SK-N-SH (cell line): Measurements from ENCODE around the gene EVA1B. TPM values are rescaled to one million over a fixed set of nuclear protein-coding genes. Genes with fewer than 3 reads are reported as not detected.

Source experiments
- CTCF ChIA-PET: fragments of 300-600, 350-600 bp; formaldehyde crosslinking; extraction: SDS; loops from one replicate; lab custom pipeline; 2021; lab: Yijun Ruan, JAX
- POLR2A ChIA-PET: fragments of 350-600 bp; sonication (Branson Sonifier 250); formaldehyde crosslinking; extraction: SDS; loops from one replicate; lab custom pipeline; 2020; ENCODE audit warnings: antibody characterized with exemption, inconsistent platforms; lab: Yijun Ruan, JAX
- DNase-seq: peaks from one replicate; pipeline ENCODE4 v3.0.0; 2012
- H2AFZ ChIP-seq: fragments of 200-600 bp; sonication (generic); 2 replicates; pipeline ENCODE4 v1.8.1; 2016; ENCODE audit warnings: antibody characterized with exemption, mild to moderate bottlenecking, low read depth
- H3F3A ChIP-seq: fragments of 200-600 bp; sonication (generic); replicated peaks from 2 replicates; pipeline ENCODE3; 2016; ENCODE audit warnings: antibody characterized with exemption, mild to moderate bottlenecking; ENCODE audit not compliant: insufficient read depth
- H3K27ac ChIP-seq, 2 experiments: fragments of 200-500 bp in 1 of 2; fragments of 200-600 bp in 1 of 2; sonication (Bioruptor generic) in 1 of 2; sonication (generic), shearing (Covaris generic) in 1 of 2; 2 replicates each; pipeline versions ENCODE4 v1.5.1 to v1.6.1; 2014 to 2016; ENCODE audit warnings: low read depth in 2 of 2, inconsistent platforms in 1 of 2, low read length in 1 of 2, mild to moderate bottlenecking in 1 of 2, mixed read lengths in 1 of 2
- H3K27me3 ChIP-seq: fragments of 200-600 bp; sonication (generic), shearing (Covaris generic); 2 replicates; pipeline ENCODE4 v1.6.1; 2016; ENCODE audit warnings: mixed run types; ENCODE audit not compliant: insufficient read depth
- H3K36me3 ChIP-seq, 2 experiments: fragments of 200-500 bp in 1 of 2; fragments of 200-600 bp in 1 of 2; sonication (Bioruptor generic) in 1 of 2; sonication (generic) in 1 of 2; replicated peaks in 1 of 2; 2 replicates each; pipeline versions ENCODE3 to v1.5.1; 2014 to 2016; ENCODE audit warnings: low read length in 1 of 2, mild to moderate bottlenecking in 1 of 2; ENCODE audit not compliant: insufficient read depth in 2 of 2, control insufficient read depth in 1 of 2
- H3K4me1 ChIP-seq, 2 experiments: fragments of 200-500 bp in 1 of 2; fragments of 200-600 bp in 1 of 2; sonication (Bioruptor generic) in 1 of 2; sonication (generic), shearing (Covaris generic) in 1 of 2; 2 replicates each; pipeline versions ENCODE4 v1.5.1 to v1.6.1; 2014 to 2016; ENCODE audit warnings: low read depth in 1 of 2, low read length in 1 of 2, mixed run types in 1 of 2; ENCODE audit not compliant: insufficient read depth in 2 of 2, control insufficient read depth in 1 of 2
- H3K4me2 ChIP-seq: fragments of 200-600 bp; sonication (generic), shearing (Covaris generic); 2 replicates; pipeline ENCODE4 v1.6.1; 2017; ENCODE audit warnings: mixed run types
- H3K4me3 ChIP-seq, 2 experiments: fragments of 200-500 bp in 1 of 2; fragments of 200-600 bp in 1 of 2; sonication (Bioruptor generic) in 1 of 2; sonication (generic), shearing (Covaris generic) in 1 of 2; 2 replicates each; pipeline versions ENCODE4 v1.5.1 to v1.8.1; 2014 to 2016; ENCODE audit warnings: low read depth in 2 of 2, inconsistent platforms in 1 of 2, low read length in 1 of 2, mild to moderate bottlenecking in 1 of 2, mixed read lengths in 1 of 2, moderate library complexity in 1 of 2
- H3K79me2 ChIP-seq: fragments of 200-600 bp; sonication (generic); 2 replicates; pipeline ENCODE4 v1.8.1; 2017; ENCODE audit warnings: mild to moderate bottlenecking; ENCODE audit not compliant: insufficient read depth
- H3K9ac ChIP-seq: fragments of 200-600 bp; sonication (generic); 2 replicates; pipeline ENCODE4 v1.6.1; 2017; ENCODE audit warnings: mixed run types
- H3K9me2 ChIP-seq: fragments of 200-600 bp; sonication (generic); 2 replicates; pipeline ENCODE4 v1.6.1; 2017; ENCODE audit warnings: mixed run types
- H3K9me3 ChIP-seq: fragments of 200-600 bp; sonication (generic); 2 replicates; pipeline ENCODE4 v1.6.1; 2017; ENCODE audit warnings: mixed run types, mild to moderate bottlenecking, moderate library complexity
- H4K20me1 ChIP-seq: fragments of 200-600 bp; sonication (generic); 2 replicates; pipeline ENCODE4 v1.6.1; 2017; ENCODE audit warnings: mild to moderate bottlenecking, mixed run types; ENCODE audit not compliant: insufficient read depth
- CHD2 ChIP-seq: fragments of 150-350 bp; IDR thresholded peaks from 2 replicates; pipeline ENCODE4 v1.6.1; 2018; ENCODE audit warnings: low read length; ENCODE audit not compliant: partially characterized antibody
- EP300 ChIP-seq, 2 experiments: IDR thresholded peaks; 2 replicates each; pipeline versions ENCODE4 v1.4.0 to v1.6.1; 2012; ENCODE audit warnings: borderline replicate concordance in 1 of 2, low read depth in 1 of 2, low read length in 1 of 2
- EZH2phosphoT487 ChIP-seq: fragments of 200-600 bp; sonication (generic); IDR thresholded peaks from 2 replicates; pipeline ENCODE4 v1.6.1; 2017; ENCODE audit warnings: low read depth, mixed run types, mild to moderate bottlenecking, antibody characterized with exemption, moderate library complexity, borderline replicate concordance
- GABPA ChIP-seq: IDR thresholded peaks from 2 replicates; pipeline ENCODE4 v1.4.0; 2012; ENCODE audit warnings: low read depth, mild to moderate bottlenecking
- GATA2 ChIP-seq: sonication (generic); formaldehyde crosslinking; IDR thresholded peaks from 2 replicates; pipeline ENCODE4 v1.5.0; 2020; ENCODE audit warnings: mild to moderate bottlenecking, missing genetic modification reagents
- JUND ChIP-seq: IDR thresholded peaks from 2 replicates; pipeline ENCODE4 v1.4.0; 2012
- MXI1 ChIP-seq: IDR thresholded peaks from 2 replicates; pipeline ENCODE4 v1.6.1; 2012; ENCODE audit warnings: mild to moderate bottlenecking, low read depth, low read length, improper control_type of control experiment
- NFIC ChIP-seq: IDR thresholded peaks from 2 replicates; pipeline ENCODE4 v1.4.0; 2012; ENCODE audit warnings: borderline replicate concordance
- NRF1 ChIP-seq: IDR thresholded peaks from 2 replicates; pipeline ENCODE4 v1.6.1; 2012; ENCODE audit warnings: low read depth, mild to moderate bottlenecking, low read length
- RCOR1 ChIP-seq: fragments of 150-350 bp; IDR thresholded peaks from 2 replicates; pipeline ENCODE4 v1.6.1; 2017; ENCODE audit warnings: antibody characterized with exemption, low read length
- RFX5 ChIP-seq: IDR thresholded peaks from 2 replicates; pipeline ENCODE4 v1.6.1; 2012; ENCODE audit warnings: mild to moderate bottlenecking, improper control_type of control experiment, low read length
- SIN3A ChIP-seq: IDR thresholded peaks from 2 replicates; pipeline ENCODE4 v1.6.1; 2012; ENCODE audit warnings: low read depth, mild to moderate bottlenecking, low read length, moderate library complexity, borderline replicate concordance
- TCF12 ChIP-seq: IDR thresholded peaks from 2 replicates; pipeline ENCODE4 v1.4.0; 2012
- YY1 ChIP-seq: IDR thresholded peaks from 2 replicates; pipeline ENCODE4 v1.4.0; 2012; ENCODE audit warnings: low read depth, mild to moderate bottlenecking
- WGBS: methylation state at CpG from one replicate; pipeline ENCODE4 v1.1.6; 2017; ENCODE audit warnings: low lambda C conversion rate; 5-methylcytosine and 5-hydroxymethylcytosine counted together
- polyA plus RNA-seq, 3 experiments: library from polyadenylated mRNA; depleted of rRNA; stranded (reverse); fragments of >200 nt; gene quantifications; 2 replicates each; pipeline ENCODE4 v1.2.3, GENCODE V29; 2012
- TF ChIP-seq, protein P1 (sequence below): IDR thresholded peaks from 2 replicates; pipeline ENCODE4 v1.6.1; 2012; ENCODE audit warnings: mild to moderate bottlenecking, low read depth, low read length, moderate library complexity
- TF ChIP-seq, protein P2 (sequence below): IDR thresholded peaks from 2 replicates; pipeline ENCODE4; 2012

The EVA1B gene
- polyA plus RNA-seq, 1 of the 3 experiments (the other 2 are of a cell fraction), result 38.9 TPM

DNA sequence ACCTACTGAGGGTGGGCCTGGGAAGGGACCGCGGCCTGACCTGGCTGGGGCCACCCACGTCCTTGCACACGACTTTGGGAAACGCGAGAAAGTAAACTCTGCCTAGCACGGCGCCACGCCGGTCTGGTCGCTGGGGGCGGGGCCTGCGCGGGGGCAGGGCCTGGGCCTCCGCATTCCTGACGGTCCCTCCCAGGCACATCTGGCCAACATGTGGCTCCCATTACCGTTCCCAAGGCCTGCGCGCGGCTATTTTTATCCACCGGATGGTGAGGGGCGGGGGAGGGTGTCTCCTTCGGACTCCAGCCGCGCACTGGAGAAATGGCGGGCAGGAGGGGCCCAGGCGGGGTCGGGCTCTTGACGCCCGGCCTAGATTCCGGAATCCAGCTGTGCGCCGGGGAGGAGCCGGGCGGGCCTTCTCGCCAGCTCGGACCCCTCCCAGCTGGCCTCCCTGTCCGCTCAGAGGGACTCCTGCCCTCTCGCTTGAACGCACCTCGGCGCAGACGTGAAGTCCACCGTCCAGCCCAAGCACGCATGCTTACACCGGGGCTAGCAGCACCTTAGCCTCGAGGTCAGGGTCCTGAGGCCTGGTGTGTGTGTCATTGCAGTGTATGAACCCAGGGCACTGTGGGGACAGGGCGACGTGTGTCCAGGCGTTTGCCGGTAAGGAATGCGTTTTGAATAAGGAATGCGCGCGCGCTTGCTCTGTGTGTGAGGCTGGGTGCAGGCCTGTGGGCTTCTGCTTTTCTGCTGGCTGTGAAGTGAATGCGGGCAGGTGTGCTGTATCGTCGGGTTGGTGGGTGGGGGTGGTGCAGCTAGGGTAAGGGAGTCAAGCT is 2.1 kb downstream of the EVA1B start (continued):
- TF ChIP-seq NFIC (no peak), NRF1 (no peak), YY1 (no peak), CHD2 (peak; percentile 43), SIN3A (no peak), MXI1 (no peak), RCOR1 (no peak; the same call in 1 of the 2 replicates), JUND (no peak)
- TF ChIP-seq, protein P1, sequence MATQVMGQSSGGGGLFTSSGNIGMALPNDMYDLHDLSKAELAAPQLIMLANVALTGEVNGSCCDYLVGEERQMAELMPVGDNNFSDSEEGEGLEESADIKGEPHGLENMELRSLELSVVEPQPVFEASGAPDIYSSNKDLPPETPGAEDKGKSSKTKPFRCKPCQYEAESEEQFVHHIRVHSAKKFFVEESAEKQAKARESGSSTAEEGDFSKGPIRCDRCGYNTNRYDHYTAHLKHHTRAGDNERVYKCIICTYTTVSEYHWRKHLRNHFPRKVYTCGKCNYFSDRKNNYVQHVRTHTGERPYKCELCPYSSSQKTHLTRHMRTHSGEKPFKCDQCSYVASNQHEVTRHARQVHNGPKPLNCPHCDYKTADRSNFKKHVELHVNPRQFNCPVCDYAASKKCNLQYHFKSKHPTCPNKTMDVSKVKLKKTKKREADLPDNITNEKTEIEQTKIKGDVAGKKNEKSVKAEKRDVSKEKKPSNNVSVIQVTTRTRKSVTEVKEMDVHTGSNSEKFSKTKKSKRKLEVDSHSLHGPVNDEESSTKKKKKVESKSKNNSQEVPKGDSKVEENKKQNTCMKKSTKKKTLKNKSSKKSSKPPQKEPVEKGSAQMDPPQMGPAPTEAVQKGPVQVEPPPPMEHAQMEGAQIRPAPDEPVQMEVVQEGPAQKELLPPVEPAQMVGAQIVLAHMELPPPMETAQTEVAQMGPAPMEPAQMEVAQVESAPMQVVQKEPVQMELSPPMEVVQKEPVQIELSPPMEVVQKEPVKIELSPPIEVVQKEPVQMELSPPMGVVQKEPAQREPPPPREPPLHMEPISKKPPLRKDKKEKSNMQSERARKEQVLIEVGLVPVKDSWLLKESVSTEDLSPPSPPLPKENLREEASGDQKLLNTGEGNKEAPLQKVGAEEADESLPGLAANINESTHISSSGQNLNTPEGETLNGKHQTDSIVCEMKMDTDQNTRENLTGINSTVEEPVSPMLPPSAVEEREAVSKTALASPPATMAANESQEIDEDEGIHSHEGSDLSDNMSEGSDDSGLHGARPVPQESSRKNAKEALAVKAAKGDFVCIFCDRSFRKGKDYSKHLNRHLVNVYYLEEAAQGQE, result no peak

DNA sequence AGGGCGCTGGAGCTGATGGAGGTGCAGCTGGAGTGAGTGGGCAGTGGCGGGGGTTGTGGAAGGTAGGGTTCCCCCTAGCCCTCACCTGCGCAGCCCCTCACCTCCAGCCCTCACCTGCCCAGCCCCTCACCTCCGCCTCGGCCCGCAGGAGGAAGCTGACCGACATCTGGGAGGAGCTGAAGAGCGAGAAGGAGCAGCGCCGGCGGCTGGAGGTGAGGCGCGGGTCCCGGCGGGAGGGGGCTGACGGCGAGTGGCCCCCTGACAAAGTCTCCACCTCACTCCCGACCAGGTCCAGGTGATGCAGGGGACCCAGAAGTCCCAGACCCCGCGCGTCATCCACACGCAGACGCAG is 2.7 kb downstream of the EVA1B start:
- H3K27me3 ChIP-seq, result no peaks in the 10 kb centered on the region
- H3K9ac ChIP-seq, result no peak overlapping the region
- no peak overlapping the region; a peak in 1 of 4 replicates for H3K27ac ChIP-seq
- DNase-seq, result no peak
- H3K9me2 ChIP-seq, result no peaks in the 10 kb centered on the region
- H3F3A ChIP-seq, result peaks cover 8% of the 10 kb centered on the region
- CTCF ChIA-PET, result interaction anchor here (0.6 to 2.5 kb wide), 2 partner anchors 12 to 61 kb away, joined by 3 to 8 read pairs; no protein-coding TSS in a partner anchor
- H3K9me3 ChIP-seq, result no peaks in the 10 kb centered on the region
- peaks cover 0 to 6% of the 10 kb centered on the region in 2 experiments for H3K36me3 ChIP-seq
- no peak overlapping the region for H3K4me3 ChIP-seq
- H3K4me2 ChIP-seq, result no peak overlapping the region
- 95% methylated on average over 22 of the region's 23 CpGs for WGBS
- 0 out of 2 replicates have a peak, but pooled peaks cover 3% of the 10 kb centered on the region for H4K20me1 ChIP-seq
- H3K79me2 ChIP-seq, result peaks cover 18% of the 10 kb centered on the region; the same call in 1 of the 2 replicates
- H3K4me1 ChIP-seq, result peaks cover 9 to 24% of the 10 kb centered on the region in 2 experiments; a peak in 1 of 4 replicates
- H2AFZ ChIP-seq, result no peak overlapping the region
- TF ChIP-seq TCF12, result no peak
- POLR2A ChIA-PET, result no interaction called here

DNA sequence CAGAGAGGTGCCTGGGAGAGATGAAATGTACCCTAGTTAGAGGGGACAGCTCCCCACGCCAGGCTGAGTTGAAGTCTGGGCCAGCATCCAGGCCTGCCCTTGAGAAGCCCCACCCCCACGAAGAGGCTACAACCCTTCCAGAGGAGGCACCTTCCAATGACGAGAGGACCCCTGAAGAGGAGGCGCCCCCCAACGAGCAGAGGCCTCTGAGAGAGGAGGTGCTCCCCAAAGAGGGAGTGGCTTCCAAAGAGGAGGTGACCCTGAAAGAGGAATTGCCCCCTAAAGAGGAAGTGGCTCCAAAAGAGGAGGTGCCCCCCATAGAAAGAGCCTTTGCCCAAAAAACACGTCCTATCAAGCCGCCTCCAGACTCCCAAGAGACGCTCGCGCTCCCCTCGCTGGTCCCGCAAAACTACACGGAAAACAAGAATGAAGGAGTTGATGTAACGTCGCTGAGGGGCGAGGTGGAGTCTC is 3.1 kb downstream of the EVA1B start:
- peaks cover 0 to 6% of the 10 kb centered on the region in 2 experiments for H3K36me3 ChIP-seq
- H3K4me3 ChIP-seq, result no peak overlapping the region
- H3K9ac ChIP-seq, result no peak overlapping the region
- H3K9me2 ChIP-seq, result no peaks in the 10 kb centered on the region
- DNase-seq, result no peak
- peaks cover 18% of the 10 kb centered on the region; the same call in 1 of the 2 replicates for H3K79me2 ChIP-seq
- H4K20me1 ChIP-seq, result 0 out of 2 replicates have a peak, but pooled peaks cover 3% of the 10 kb centered on the region
- no peaks in the 10 kb centered on the region for H3K27me3 ChIP-seq
- H3K4me1 ChIP-seq, result peaks cover 9 to 24% of the 10 kb centered on the region in 2 experiments; a peak in 1 of 4 replicates
- peaks cover 12% of the 10 kb centered on the region for H3F3A ChIP-seq
- no peak overlapping the region for H2AFZ ChIP-seq
- H3K9me3 ChIP-seq, result no peaks in the 10 kb centered on the region
- H3K4me2 ChIP-seq, result no peak overlapping the region
- ChIA-PET CTCF (interaction anchor here (0.6 to 2.5 kb wide), 2 partner anchors 11 to 61 kb away, joined by 3 to 8 read pairs; no protein-coding TSS in a partner anchor), POLR2A (no interaction called here)
- H3K27ac ChIP-seq, result no peak overlapping the region
- WGBS, result 97% methylated on average over 15 of the region's 16 CpGs
- TF ChIP-seq GATA2 (no peak), RFX5 (no peak), GABPA (no peak), YY1 (no peak), EP300 (IDR thresholded peaks at IDR 0.05; ENCODE audit: borderline replicate concordance in 1 of 2, low read depth in 1 of 2, low read length in 1 of 2) (no peak), EZH2phosphoT487 (no peak), JUND (no peak)
- TF ChIP-seq, protein P1, result no peak
- TF ChIP-seq, protein P2, sequence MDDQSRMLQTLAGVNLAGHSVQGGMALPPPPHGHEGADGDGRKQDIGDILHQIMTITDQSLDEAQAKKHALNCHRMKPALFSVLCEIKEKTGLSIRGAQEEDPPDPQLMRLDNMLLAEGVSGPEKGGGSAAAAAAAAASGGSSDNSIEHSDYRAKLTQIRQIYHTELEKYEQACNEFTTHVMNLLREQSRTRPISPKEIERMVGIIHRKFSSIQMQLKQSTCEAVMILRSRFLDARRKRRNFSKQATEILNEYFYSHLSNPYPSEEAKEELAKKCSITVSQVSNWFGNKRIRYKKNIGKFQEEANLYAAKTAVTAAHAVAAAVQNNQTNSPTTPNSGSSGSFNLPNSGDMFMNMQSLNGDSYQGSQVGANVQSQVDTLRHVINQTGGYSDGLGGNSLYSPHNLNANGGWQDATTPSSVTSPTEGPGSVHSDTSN, result no peak
